Neuron (in vitro differentiated cells): ENCODE results near the gene GARNL3.

ENCODE experiments used
- H2AFZ ChIP-seq: one replicate; pipeline ENCODE4 v1.6.1; 2013; ENCODE audit warnings: low read depth, mild to moderate bottlenecking, inconsistent platforms, low read length, moderate library complexity
- H3K27me3 ChIP-seq: one replicate; pipeline ENCODE4 v1.6.1; 2013; ENCODE audit warnings: low read length; ENCODE audit not compliant: insufficient read depth
- H3K36me3 ChIP-seq: one replicate; pipeline ENCODE4 v1.6.1; 2013; ENCODE audit warnings: low read length; ENCODE audit not compliant: insufficient read depth
- H3K4me1 ChIP-seq: one replicate; pipeline ENCODE4 v1.6.1; 2013; ENCODE audit warnings: low read length; ENCODE audit not compliant: insufficient read depth
- H3K4me3 ChIP-seq: 2 replicates; pipeline ENCODE4 v1.5.1; 2013; ENCODE audit warnings: mild to moderate bottlenecking, low read length, moderate library complexity
- H3K9me3 ChIP-seq: one replicate; pipeline ENCODE4 v1.6.1; 2013; ENCODE audit warnings: low read length

The GARNL3 gene

DNA sequence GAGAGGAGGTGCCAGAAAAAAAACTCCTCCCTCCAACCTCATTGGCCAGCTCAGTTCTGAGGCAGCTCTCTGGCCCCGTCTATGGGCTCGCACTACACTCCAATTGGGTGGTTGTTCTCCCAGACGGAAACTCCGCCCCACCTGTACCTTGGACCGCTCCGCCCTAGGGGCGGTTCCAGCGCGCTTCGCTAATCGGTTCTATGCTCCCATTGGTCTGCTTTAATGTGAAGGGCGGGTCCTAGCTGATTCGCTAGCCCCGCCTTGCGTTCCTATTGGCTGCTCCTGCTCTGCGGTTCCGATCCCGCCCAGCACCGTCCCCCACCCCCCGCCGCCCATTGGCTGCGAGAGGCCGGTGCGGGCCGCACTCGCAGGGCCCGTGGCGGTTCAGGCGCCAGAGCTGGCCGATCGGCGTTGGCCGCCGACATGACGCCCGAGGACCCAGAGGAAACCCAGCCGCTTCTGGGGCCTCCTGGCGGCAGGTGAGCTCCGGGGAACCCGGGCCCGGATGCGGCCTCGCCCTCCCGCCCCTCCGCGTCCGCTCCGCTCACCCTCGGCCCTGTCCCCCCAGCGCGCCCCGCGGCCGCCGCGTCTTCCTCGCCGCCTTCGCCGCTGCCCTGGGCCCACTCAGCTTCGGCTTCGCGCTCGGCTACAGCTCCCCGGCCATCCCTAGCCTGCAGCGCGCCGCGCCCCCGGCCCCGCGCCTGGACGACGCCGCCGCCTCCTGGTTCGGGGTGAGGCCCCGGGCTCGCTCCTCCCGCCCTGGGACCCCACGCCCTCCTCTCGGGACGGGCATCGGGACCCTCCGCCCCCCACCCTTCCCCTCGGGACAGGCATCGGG is 132.5 kb downstream of the GARNL3 start, which contains the start of gene SLC2A8:
Gene SLC2A8 (plus strand): TSS at position 362 of the 838 bp plus-strand sequence. CDS start 62 bp downstream, at position 424.
- Histone ChIP-seq H3K27me3 (no peaks in the 10 kb centered on the region), H3K36me3 (peaks cover 18% of the 10 kb centered on the region), H3K4me3 (peak within 1 kb of the TSS; percentile 68), H3K4me1 (peaks cover 20% of the 10 kb centered on the region), H3K9me3 (no peaks in the 10 kb centered on the region), H2AFZ (peak within 1 kb of the TSS; percentile 68)

DNA sequence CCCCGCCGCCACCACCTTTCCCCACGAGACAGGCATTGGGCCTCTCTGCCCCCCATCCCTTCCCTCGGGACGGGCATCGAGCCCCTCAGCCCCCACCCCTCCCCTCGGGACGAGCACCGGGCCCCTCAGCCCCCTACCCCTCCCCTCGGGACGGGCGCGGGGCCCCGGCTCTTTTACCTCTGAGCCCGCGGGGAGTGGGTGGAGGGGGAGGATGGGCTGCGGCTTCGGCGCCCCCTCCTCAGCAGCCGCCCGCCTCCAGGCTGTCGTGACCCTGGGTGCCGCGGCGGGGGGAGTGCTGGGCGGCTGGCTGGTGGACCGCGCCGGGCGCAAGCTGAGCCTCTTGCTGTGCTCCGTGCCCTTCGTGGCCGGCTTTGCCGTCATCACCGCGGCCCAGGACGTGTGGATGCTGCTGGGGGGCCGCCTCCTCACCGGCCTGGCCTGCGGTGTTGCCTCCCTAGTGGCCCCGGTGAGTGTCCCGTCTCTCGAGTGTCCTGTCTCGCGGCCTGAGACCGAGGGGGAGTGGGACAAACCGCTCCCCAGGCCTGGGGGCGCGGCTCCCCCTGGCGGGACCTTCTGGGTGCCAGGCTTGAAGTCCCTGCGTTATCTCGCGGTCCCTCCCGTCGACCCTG is 133.2 kb downstream of the GARNL3 start:
- no peaks in the 10 kb centered on the region for H3K9me3 ChIP-seq
- H3K4me3 ChIP-seq = peak overlapping the region; percentile 68
- no peaks in the 10 kb centered on the region for H3K27me3 ChIP-seq
- peaks cover 26% of the 10 kb centered on the region for H3K36me3 ChIP-seq
- H3K4me1 ChIP-seq = peaks cover 20% of the 10 kb centered on the region
- H2AFZ ChIP-seq = peak overlapping the region; percentile 68

GRCh38 chr9:127398275-127398647 is 133.7 kb downstream of the GARNL3 start:
- Histone ChIP-seq H2AFZ (peak overlapping the region; percentile 68), H3K27me3 (no peaks in the 10 kb centered on the region), H3K36me3 (peaks cover 29% of the 10 kb centered on the region), H3K9me3 (no peaks in the 10 kb centered on the region), H3K4me1 (peaks cover 20% of the 10 kb centered on the region), H3K4me3 (peak overlapping the region; percentile 68)

DNA sequence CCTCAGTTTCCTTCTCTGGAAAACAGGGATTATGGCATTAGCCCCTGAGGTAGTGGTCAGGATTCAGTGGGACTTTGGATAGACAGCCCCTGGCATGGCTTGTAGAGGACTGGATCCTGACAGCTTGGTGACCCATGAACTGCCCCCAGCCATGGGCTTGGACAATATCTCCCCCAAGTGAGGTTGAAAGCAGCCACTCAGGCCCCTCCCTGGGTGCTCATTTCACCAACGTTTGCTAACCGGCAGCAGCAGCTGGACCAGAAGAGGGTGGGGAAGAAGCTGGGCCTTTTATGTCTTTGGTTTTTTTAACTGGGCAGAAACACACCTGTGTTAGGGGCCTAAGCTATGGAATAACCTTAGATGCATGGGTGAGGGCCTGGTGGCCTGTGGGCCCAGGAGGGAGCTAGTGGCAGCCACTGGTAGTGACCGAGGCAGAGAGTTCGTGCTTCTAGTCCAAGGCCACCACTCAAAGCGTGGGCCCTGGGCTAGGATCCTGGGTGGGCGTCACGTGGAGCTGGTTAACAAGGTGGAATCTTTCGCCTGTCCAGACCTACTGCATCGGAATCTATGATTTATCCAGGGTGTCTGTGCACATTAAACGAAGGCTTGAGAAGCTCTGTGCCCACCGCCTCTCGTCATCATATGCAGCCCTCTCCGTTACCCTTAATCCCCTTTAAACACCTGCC is 134.3 kb downstream of the GARNL3 start:
- peaks cover 35% of the 10 kb centered on the region for H3K36me3 ChIP-seq
- peak overlapping the region; percentile 68 for H3K4me3 ChIP-seq
- peaks cover 20% of the 10 kb centered on the region for H3K4me1 ChIP-seq
- no peak overlapping the region for H2AFZ ChIP-seq
- no peaks in the 10 kb centered on the region for H3K9me3 ChIP-seq
- H3K27me3 ChIP-seq = no peaks in the 10 kb centered on the region

DNA sequence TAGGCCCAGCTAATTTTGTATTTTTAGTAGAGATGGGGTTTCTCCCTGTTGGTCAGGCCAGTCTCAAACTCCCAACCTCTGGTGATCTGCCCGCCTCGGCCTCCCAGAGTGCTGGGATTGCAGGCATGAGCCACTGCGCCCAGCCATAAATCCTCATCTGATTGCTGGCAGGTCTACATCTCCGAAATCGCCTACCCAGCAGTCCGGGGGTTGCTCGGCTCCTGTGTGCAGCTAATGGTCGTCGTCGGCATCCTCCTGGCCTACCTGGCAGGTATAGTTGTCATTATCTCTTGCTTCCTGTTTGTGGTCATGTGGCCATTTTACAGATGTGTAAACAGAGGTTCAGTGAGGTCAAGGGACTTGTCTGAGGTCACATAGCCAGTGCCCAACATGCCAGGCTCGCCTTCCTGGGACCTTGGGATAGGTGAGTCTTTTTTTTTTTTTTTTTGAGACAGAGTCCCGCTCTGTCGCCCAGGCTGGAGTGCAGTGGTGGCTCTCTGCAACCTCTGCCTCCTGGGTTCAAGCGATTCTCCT is 135.2 kb downstream of the GARNL3 start:
- H3K4me3 ChIP-seq = no peak overlapping the region
- peaks cover 20% of the 10 kb centered on the region for H3K4me1 ChIP-seq
- H3K27me3 ChIP-seq = no peaks in the 10 kb centered on the region
- no peak overlapping the region for H2AFZ ChIP-seq
- no peaks in the 10 kb centered on the region for H3K9me3 ChIP-seq
- H3K36me3 ChIP-seq = peaks cover 44% of the 10 kb centered on the region

GRCh38 chr9:127402401-127403090 is 138.0 kb downstream of the GARNL3 start:
- Histone ChIP-seq H3K27me3 (no peaks in the 10 kb centered on the region), H2AFZ (no peak overlapping the region), H3K4me1 (peaks cover 14% of the 10 kb centered on the region), H3K4me3 (no peak overlapping the region), H3K36me3 (peaks cover 57% of the 10 kb centered on the region), H3K9me3 (no peaks in the 10 kb centered on the region)

DNA sequence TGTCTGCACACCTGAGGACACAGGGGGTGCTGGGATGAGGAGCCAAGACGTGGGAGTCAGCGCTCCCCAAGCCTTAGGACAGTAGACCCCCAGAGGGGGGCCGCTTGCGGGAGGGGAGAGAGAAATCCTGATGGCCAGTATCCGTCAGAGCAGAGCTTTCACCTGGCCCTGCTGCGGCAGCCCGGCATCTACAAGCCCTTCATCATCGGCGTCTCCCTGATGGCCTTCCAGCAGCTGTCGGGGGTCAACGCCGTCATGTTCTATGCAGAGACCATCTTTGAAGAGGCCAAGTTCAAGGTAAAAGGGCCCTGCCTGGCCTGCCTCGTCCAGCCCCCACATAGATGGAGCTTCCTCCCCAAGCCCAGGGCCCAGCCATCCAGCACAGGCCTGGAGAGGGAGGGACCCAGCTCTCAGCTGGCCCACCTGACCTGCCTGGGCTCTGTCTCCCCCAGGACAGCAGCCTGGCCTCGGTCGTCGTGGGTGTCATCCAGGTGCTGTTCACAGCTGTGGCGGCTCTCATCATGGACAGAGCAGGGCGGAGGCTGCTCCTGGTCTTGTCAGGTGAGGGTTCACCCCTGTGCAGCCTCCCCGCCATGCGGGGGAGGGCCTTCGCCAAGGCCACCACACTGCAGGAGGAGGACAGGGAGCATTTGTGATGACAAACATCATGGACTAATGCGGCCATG is 139.1 kb downstream of the GARNL3 start:
- Histone ChIP-seq H3K4me1 (peaks cover 6% of the 10 kb centered on the region), H3K36me3 (peaks cover 61% of the 10 kb centered on the region), H3K4me3 (no peak overlapping the region), H3K27me3 (no peaks in the 10 kb centered on the region), H2AFZ (no peak overlapping the region), H3K9me3 (no peaks in the 10 kb centered on the region)

DNA sequence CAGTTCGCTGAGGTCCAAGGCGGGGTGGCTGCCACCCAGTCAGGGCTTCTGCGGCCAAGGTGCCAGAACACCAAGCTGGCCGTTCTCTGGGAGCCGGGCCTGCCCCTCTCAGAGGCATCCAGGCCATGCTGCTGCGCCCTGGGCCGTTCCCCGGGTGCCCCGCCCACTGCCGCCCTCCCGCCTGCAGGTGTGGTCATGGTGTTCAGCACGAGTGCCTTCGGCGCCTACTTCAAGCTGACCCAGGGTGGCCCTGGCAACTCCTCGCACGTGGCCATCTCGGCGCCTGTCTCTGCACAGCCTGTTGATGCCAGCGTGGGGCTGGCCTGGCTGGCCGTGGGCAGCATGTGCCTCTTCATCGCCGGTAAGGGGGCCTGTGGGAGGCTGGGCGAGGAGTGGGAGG is 140.1 kb downstream of the GARNL3 start:
- Histone ChIP-seq H2AFZ (no peak overlapping the region), H3K9me3 (no peaks in the 10 kb centered on the region), H3K4me3 (no peak overlapping the region), H3K36me3 (peaks cover 61% of the 10 kb centered on the region), H3K4me1 (no peaks in the 10 kb centered on the region), H3K27me3 (no peaks in the 10 kb centered on the region)

GRCh38 chr9:127405344-127406125 is 141.0 kb downstream of the GARNL3 start:
- no peaks in the 10 kb centered on the region for H3K27me3 ChIP-seq
- no peak overlapping the region for H3K4me3 ChIP-seq
- H3K4me1 ChIP-seq = no peaks in the 10 kb centered on the region
- no peak overlapping the region for H2AFZ ChIP-seq
- H3K36me3 ChIP-seq = peaks cover 53% of the 10 kb centered on the region
- no peaks in the 10 kb centered on the region for H3K9me3 ChIP-seq

GRCh38 chr9:127406799-127407491 is 142.4 kb downstream of the GARNL3 start:
- Histone ChIP-seq H3K4me1 (no peaks in the 10 kb centered on the region), H3K36me3 (peaks cover 45% of the 10 kb centered on the region), H3K4me3 (no peak overlapping the region), H2AFZ (no peak overlapping the region), H3K27me3 (no peaks in the 10 kb centered on the region), H3K9me3 (no peaks in the 10 kb centered on the region)

DNA sequence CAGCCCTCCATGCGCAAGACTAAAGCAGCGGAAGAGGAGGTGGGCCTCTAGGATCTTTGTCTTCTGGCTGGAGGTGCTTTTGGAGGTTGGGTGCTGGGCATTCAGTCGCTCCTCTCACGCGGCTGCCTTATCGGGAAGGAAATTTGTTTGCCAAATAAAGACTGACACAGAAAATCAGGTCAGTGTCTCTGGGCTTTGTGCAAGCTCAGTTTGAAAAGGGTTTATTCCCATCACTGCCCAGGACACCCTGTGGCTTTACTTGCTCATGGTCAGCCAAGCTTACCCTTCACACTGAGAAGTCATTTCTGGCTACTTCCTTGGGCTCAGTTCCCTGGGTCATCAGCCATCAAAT is 142.9 kb downstream of the GARNL3 start:
- H3K4me1 ChIP-seq = no peaks in the 10 kb centered on the region
- no peaks in the 10 kb centered on the region for H3K9me3 ChIP-seq
- no peak overlapping the region for H3K4me3 ChIP-seq
- no peak overlapping the region for H2AFZ ChIP-seq
- no peaks in the 10 kb centered on the region for H3K27me3 ChIP-seq
- peaks cover 41% of the 10 kb centered on the region for H3K36me3 ChIP-seq
